Effector memory CD8-positive, alpha-beta T cell (primary cell): ENCODE data around the gene ARL3.
"Not testable (repeated sequence)": the region's sequence is repeated elsewhere in the genome, so short reads cannot be mapped to it uniquely, and the experiment has no call there.

Experiments
- ATAC-seq: fragments of 150-1000 bp; cut with Tn5 transposase; replicated peaks from 2 replicates; pipeline ENCODE4 v1.10.0; 2021; ENCODE audit warnings: mild to moderate bottlenecking, moderate library complexity
- DNase-seq, 3 experiments: peaks; one replicate each; pipeline ENCODE4 v3.0.0; 2021
- H3K27ac Mint-ChIP-seq, 2 donors: one replicate each; pipeline ENCODE4 v1.8.0; 2022; ENCODE audit warnings: mild to moderate bottlenecking in 2 of 2, mixed read lengths in 2 of 2, moderate library complexity in 2 of 2
- H3K27me3 Mint-ChIP-seq, 2 donors: one replicate each; pipeline ENCODE4 v1.8.0; 2022; ENCODE audit warnings: mixed read lengths in 2 of 2
- H3K36me3 Mint-ChIP-seq: one replicate; pipeline ENCODE4 v1.8.0; 2022; ENCODE audit warnings: mild to moderate bottlenecking, moderate library complexity, mixed read lengths; ENCODE audit not compliant: insufficient read depth
- H3K4me1 Mint-ChIP-seq, 2 donors: one replicate each; pipeline ENCODE4 v1.8.0; 2022; ENCODE audit warnings: low read depth in 2 of 2, mixed read lengths in 2 of 2
- H3K4me3 Mint-ChIP-seq, 2 donors: one replicate each; pipeline ENCODE4 v1.8.0; 2022; ENCODE audit warnings: mild to moderate bottlenecking in 2 of 2, mixed read lengths in 2 of 2, moderate library complexity in 2 of 2
- H3K9me3 Mint-ChIP-seq, 2 donors: one replicate each; pipeline ENCODE4 v1.8.0; 2022; ENCODE audit warnings: mixed read lengths in 2 of 2

Gene ARL3

GRCh38 chr10:102727037-102727818 is 13.0 kb upstream of the ARL3 start:
- no peak overlapping the region for H3K4me3 Mint-ChIP-seq
- DNase-seq (no peak), ATAC-seq (no peak)
- H3K36me3 Mint-ChIP-seq, result peaks cover 13% of the 10 kb centered on the region
- no peaks in the 10 kb centered on the region for H3K27me3 Mint-ChIP-seq
- no peaks in the 10 kb centered on the region for H3K9me3 Mint-ChIP-seq
- H3K27ac Mint-ChIP-seq, result peak overlapping the region in 1 of 2 donors; percentile 67
- H3K4me1 Mint-ChIP-seq, result peaks cover 8 to 9% of the 10 kb centered on the region in 2 donors

GRCh38 chr10:102726274-102726673 is 12.1 kb upstream of the ARL3 start:
- peaks cover 12% of the 10 kb centered on the region for H3K36me3 Mint-ChIP-seq

GRCh38 chr10:102723989-102724388 is 9.8 kb upstream of the ARL3 start:
- Mint-ChIP-seq H3K27me3 (no peaks in the 10 kb centered on the region), H3K4me1 (peaks cover 13 to 15% of the 10 kb centered on the region in 2 donors), H3K27ac (no peak overlapping the region), H3K36me3 (peaks cover 16% of the 10 kb centered on the region), H3K9me3 (no peaks in the 10 kb centered on the region), H3K4me3 (no peak overlapping the region)
- no peak for DNase-seq
- ATAC-seq, result no peak

More at GRCh38 chr10:102726274-102726673, 12.1 kb upstream of the ARL3 start:
- Mint-ChIP-seq H3K4me1 (peaks cover 12 to 15% of the 10 kb centered on the region in 2 donors), H3K9me3 (no peaks in the 10 kb centered on the region), H3K27ac (no peak overlapping the region), H3K27me3 (no peaks in the 10 kb centered on the region), H3K4me3 (no peak overlapping the region)
- ATAC-seq (no peak), DNase-seq (no peak)

- Mint-ChIP-seq H3K4me1 (peaks cover 19 to 21% of the 10 kb centered on the region in 2 donors), H3K9me3 (no peaks in the 10 kb centered on the region), H3K4me3 (no peak overlapping the region), H3K27me3 (no peaks in the 10 kb centered on the region), H3K27ac (peak overlapping the region in 1 of 2 donors; percentile 25), H3K36me3 (peaks cover 15% of the 10 kb centered on the region)
- ATAC-seq (no peak), DNase-seq (no peak)
Measured at GRCh38 chr10:102721954-102722353, 7.8 kb upstream of the ARL3 start.

GRCh38 chr10:102720775-102721301 is 6.6 kb upstream of the ARL3 start:
- H3K27ac Mint-ChIP-seq, result no peak overlapping the region
- no peak for DNase-seq
- peaks cover 15% of the 10 kb centered on the region for H3K36me3 Mint-ChIP-seq
- H3K4me1 Mint-ChIP-seq, result peaks cover 25 to 26% of the 10 kb centered on the region in 2 donors
- H3K9me3 Mint-ChIP-seq, result no peaks in the 10 kb centered on the region
- no peaks in the 10 kb centered on the region for H3K27me3 Mint-ChIP-seq
- no peak for ATAC-seq
- no peak overlapping the region for H3K4me3 Mint-ChIP-seq

- Mint-ChIP-seq H3K36me3 (peaks cover 15% of the 10 kb centered on the region), H3K27me3 (no peaks in the 10 kb centered on the region)
Measured at GRCh38 chr10:102720337-102720736, 6.1 kb upstream of the ARL3 start.

GRCh38 chr10:102718220-102718619 is 4.0 kb upstream of the ARL3 start:
- no peak for ATAC-seq
- Mint-ChIP-seq H3K4me1 (peaks cover 31 to 34% of the 10 kb centered on the region in 2 donors), H3K27me3 (no peaks in the 10 kb centered on the region), H3K36me3 (peaks cover 19% of the 10 kb centered on the region), H3K27ac (peak overlapping the region in 1 of 2 donors; percentile 45), H3K9me3 (no peaks in the 10 kb centered on the region), H3K4me3 (no peak overlapping the region)
- DNase-seq, result no peak

More at GRCh38 chr10:102720337-102720736, 6.1 kb upstream of the ARL3 start:
- no peak overlapping the region for H3K4me3 Mint-ChIP-seq
- no peaks in the 10 kb centered on the region for H3K9me3 Mint-ChIP-seq
- DNase-seq, result no peak
- no peak for ATAC-seq
- H3K4me1 Mint-ChIP-seq, result peaks cover 25 to 26% of the 10 kb centered on the region in 2 donors
- no peak overlapping the region for H3K27ac Mint-ChIP-seq

- Mint-ChIP-seq H3K4me1 (peaks cover 37% of the 10 kb centered on the region in 2 donors), H3K36me3 (peaks cover 25% of the 10 kb centered on the region)
- not testable (repeated sequence) for ATAC-seq, H3K4me3 Mint-ChIP-seq, H3K27ac Mint-ChIP-seq, H3K27me3 Mint-ChIP-seq, DNase-seq, H3K9me3 Mint-ChIP-seq
Measured at GRCh38 chr10:102716900-102717565, 2.8 kb upstream of the ARL3 start.

- no peak for DNase-seq
- peak overlapping the region; percentile 32 to 92 for H3K4me3 Mint-ChIP-seq
- no peaks in the 10 kb centered on the region for H3K9me3 Mint-ChIP-seq
- H3K4me1 Mint-ChIP-seq, result peaks cover 33 to 36% of the 10 kb centered on the region in 2 donors
- H3K36me3 Mint-ChIP-seq, result peaks cover 25% of the 10 kb centered on the region
- H3K27me3 Mint-ChIP-seq, result no peaks in the 10 kb centered on the region
- ATAC-seq, result no peak
- no peak overlapping the region for H3K27ac Mint-ChIP-seq
Measured at GRCh38 chr10:102715880-102716279, 1.7 kb upstream of the ARL3 start.

GRCh38 chr10:102714621-102715455 is 641 bp upstream of the ARL3 start, which contains the start of gene SFXN2:
TSS of gene SFXN2 (plus strand) at chr10:102714636. CDS start at chr10:102726637, 12,001 bp downstream.
- H3K27me3 Mint-ChIP-seq, result no peaks in the 10 kb centered on the region
- peak within 1 kb of the TSS; percentile 95 for H3K27ac Mint-ChIP-seq
- peaks cover 25% of the 10 kb centered on the region for H3K36me3 Mint-ChIP-seq
- H3K9me3 Mint-ChIP-seq, result no peaks in the 10 kb centered on the region
- peak within 1 kb of the TSS; percentile 87 to 92 for H3K4me3 Mint-ChIP-seq
- ATAC-seq (peak; percentile 6), DNase-seq (peak; percentile 35 to 38 (median 37))
- peaks cover 33 to 40% of the 10 kb centered on the region in 2 donors for H3K4me1 Mint-ChIP-seq

GRCh38 chr10:102713539-102713813 is 721 bp downstream of the ARL3 start:
- peak overlapping the region; percentile 95 for H3K27ac Mint-ChIP-seq

GRCh38 chr10:102712843-102713538 is 1.2 kb downstream of the ARL3 start:
- peak overlapping the region; percentile 87 to 92 for H3K4me3 Mint-ChIP-seq
- H3K27ac Mint-ChIP-seq, result peak overlapping the region; percentile 95
- H3K4me1 Mint-ChIP-seq, result peaks cover 27 to 35% of the 10 kb centered on the region in 2 donors
- DNase-seq (no peak), ATAC-seq (no peak)
- peaks cover 26% of the 10 kb centered on the region for H3K36me3 Mint-ChIP-seq
- H3K27me3 Mint-ChIP-seq, result no peaks in the 10 kb centered on the region
- H3K9me3 Mint-ChIP-seq, result no peaks in the 10 kb centered on the region

More at GRCh38 chr10:102713539-102713813, 721 bp downstream of the ARL3 start:
- ATAC-seq (no peak), DNase-seq (no peak)
- Mint-ChIP-seq H3K36me3 (peaks cover 26% of the 10 kb centered on the region), H3K9me3 (no peaks in the 10 kb centered on the region), H3K27me3 (no peaks in the 10 kb centered on the region), H3K4me1 (peaks cover 29 to 36% of the 10 kb centered on the region in 2 donors), H3K4me3 (peak overlapping the region; percentile 87 to 92)
